NCI-H774 (cell line): ENCODE measurements around the gene SYCN.
"Not testable (repeated sequence)": the region's sequence is repeated elsewhere in the genome, so short reads cannot be mapped to it uniquely, and the experiment has no call there.

Source experiments
- DNase-seq: peaks from one replicate; lab custom pipeline; 2025; lab: John Stamatoyannopoulos, UW

Gene SYCN

DNA sequence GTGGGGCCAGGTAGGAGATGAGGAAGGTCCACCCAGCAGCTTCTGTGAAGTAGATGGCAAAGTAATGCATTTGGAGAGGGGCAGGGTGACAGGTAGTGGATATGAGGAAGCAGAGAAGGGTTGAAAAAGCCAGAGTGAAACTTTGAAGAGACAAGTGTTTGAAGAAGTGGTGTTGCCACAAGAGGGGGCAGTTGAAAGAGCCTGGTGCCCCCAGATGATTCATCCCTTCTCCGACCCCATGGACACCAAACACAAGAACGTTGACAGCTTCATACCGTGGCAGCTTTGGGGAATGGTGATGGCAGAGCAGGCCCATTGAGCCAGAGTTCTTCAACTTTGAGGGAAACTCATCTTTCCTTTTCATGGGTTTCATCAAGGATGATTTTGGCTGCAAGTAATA lies 20.8 kb upstream of the SYCN start:
- DNase-seq: no peak

- no peak for DNase-seq
These were observed 19.7 kb upstream of the SYCN start for GRCh38 chr19:39223703-39224279.

GRCh38 chr19:39219108-39219507 lies 15.0 kb upstream of the SYCN start:
- not testable (repeated sequence) for DNase-seq

- DNase-seq: no peak
These were observed 14.4 kb upstream of the SYCN start for GRCh38 chr19:39218230-39219007.

- DNase-seq: no peak
These were observed 13.0 kb upstream of the SYCN start for GRCh38 chr19:39217094-39217493.

- not testable (repeated sequence) for DNase-seq
These were observed 11.3 kb upstream of the SYCN start for GRCh38 chr19:39215323-39215722.

DNA sequence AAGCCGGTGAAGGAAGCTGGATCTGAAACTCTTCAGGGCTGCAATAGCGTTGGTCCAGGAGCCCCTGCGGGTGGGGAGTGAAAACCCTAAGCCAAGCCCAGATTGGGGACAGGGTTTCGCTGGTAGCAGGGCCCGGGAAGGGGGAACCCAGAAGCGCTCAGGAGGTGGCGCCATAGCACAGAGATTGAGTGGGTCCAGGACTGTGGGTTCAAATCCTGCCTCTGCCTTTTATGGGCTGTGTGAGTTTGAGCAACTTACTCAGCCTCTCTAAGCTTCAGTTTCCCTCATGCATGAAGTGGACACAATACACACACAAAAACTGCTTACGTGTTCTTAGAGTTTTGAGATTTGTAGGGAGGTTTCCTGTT lies 8.3 kb upstream of the SYCN start:
- peak; percentile 5 for DNase-seq

- DNase-seq: no peak
These were observed 7.8 kb upstream of the SYCN start for GRCh38 chr19:39211731-39212374.

DNA sequence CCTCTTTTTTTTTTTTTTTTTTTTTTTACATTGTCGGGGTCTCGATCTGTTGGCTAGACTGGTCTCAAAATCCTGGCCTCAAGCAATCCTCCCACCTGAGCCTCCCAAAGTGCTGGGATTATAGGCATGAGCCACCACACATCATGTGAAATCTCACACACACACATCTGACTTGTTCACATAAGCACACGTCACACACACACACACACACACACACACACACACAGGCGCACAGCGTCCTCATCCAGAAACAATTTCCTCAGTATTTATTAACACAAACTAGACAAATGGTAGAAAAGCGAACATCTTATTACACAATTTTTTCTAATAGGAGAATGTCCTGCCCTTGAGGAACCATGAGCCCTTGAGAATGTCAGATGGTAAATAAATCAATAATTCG lies 5.1 kb upstream of the SYCN start:
- no peak for DNase-seq

DNA sequence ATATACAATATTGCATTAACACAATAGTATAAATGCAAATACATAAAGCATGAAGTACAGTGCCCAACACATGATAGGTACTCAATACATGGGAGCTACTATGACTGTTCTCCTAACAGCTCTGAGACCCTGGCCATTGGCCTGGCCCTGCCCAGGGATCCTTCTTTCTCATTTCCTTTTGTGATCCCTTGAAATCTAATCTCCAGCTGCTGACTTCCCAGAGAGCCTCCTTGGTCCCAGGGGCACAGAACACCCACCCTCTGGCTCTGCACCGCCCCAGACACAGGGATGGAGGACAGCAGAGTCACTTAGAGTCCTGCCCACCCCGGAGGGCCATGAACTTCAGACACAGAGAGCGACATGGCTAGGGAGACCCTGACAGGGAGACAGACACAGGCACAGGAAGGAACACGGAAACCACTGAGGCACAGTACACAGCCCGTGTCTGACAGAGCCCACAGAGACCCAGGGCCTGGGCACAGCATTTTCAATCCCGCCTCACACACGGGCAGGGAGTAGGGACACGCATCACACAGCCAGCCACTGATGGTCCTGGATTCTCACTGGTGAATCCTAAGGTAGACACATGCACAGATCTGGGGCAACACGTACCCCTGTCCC lies 4.2 kb upstream of the SYCN start:
- no peak for DNase-seq

DNA sequence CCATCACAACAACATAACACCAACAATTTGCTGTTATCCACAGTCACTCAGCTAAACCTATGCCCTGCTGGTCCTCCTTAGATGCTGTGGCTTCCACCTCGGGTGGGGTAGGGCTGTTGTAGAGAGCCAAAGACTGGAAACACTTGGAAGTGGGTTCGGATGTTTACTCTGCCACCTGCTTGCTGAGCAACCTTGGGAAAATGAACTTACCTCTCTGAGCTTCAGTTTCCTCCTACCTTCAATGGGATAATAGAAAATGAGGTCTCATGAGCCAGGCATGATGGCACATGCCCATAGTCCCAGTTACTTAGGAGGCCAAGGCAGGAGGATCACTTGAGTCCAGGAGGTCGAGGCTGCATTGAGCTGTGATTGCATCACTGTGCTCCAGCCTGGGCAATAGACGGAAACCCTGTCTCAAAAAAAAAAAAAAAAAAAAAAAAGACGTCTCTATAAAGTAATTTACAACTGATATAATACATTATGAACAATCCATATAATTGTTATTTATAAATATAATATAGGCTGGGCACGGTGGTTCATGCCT lies 3.3 kb upstream of the SYCN start:
- DNase-seq: no peak

DNA sequence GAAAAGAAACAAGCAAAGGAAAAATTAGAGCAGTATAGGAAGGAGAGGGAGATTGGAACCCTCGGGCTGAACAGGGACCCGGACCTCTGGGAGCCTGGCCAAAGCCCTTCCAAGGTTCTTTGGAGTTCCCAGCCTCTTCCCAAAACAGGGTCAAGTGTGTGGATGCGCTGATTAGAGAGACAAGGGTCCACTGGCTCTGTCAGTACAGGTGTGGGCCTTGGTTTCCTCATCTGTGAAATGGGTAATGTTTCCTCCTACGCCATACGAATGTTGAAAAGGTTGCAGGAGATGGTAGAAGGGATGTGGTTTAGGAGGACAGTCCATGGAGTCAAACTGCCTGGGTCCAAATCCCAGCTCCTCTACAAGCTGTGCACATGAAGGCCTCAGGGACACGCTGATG lies 2.1 kb upstream of the SYCN start:
- DNase-seq: no peak

DNA sequence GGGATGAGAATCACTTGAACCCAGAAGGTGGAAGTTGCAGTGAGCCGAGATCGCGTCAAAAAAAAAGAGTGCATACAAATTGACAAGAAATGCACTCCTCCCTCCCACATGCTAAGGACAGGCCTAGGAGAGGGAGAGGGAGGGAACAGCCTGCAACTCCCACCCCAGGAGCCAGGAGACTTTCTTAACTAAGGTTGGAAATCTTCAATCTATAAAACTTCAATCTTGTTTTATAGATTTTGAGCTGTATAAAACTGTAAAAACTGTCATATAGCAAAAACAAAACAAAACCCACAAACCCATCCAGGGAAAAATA lies 1.3 kb upstream of the SYCN start:
- no peak for DNase-seq

- DNase-seq: no peak
These were observed 1.1 kb downstream of the SYCN start for GRCh38 chr19:39202998-39203355.

- DNase-seq: no peak
These were observed 3.3 kb downstream of the SYCN start for GRCh38 chr19:39200803-39201115.

- no peak for DNase-seq
These were observed 3.8 kb downstream of the SYCN start for GRCh38 chr19:39200066-39200802.

DNA sequence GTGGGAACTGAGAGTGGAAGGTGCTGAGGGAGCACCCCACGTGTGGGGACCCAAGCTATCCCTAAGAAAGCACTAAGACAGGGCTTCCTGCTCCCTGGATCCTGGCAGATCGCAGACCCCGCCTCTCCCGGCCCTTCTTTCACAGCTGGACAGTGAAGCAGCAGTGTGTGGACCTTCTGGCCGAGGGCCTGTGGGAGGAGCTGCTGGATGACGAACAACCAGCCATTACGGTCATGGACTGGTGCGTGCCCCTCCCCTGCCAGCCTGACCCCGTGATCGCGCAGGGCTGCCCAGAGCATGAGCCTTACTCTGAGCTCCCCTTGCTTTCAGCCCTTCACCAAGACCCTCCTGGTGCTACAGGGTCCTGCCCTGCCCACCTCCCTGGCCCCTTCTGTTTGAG lies 5.0 kb downstream of the SYCN start:
- peak; percentile 9 for DNase-seq

DNA sequence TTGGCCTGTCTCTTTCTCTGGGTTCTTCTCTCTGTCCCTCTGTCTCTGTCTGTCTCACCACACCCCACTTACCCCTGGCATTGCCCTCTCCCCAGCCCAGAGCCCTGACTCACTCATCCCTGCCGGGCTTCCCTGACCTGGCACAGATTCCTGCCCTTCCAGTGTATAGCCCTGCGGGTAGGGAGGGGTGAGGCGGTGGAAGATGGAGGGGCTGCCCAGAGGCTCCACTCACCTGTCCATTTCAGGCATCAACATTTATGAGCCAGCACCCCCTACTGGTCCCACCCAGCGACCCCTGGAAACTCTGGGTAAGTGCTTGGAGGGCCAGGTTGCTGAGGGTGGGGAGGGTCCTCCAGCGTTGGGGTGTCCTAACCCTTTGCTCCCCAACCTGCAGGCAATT lies 6.3 kb downstream of the SYCN start:
- no peak for DNase-seq

DNA sequence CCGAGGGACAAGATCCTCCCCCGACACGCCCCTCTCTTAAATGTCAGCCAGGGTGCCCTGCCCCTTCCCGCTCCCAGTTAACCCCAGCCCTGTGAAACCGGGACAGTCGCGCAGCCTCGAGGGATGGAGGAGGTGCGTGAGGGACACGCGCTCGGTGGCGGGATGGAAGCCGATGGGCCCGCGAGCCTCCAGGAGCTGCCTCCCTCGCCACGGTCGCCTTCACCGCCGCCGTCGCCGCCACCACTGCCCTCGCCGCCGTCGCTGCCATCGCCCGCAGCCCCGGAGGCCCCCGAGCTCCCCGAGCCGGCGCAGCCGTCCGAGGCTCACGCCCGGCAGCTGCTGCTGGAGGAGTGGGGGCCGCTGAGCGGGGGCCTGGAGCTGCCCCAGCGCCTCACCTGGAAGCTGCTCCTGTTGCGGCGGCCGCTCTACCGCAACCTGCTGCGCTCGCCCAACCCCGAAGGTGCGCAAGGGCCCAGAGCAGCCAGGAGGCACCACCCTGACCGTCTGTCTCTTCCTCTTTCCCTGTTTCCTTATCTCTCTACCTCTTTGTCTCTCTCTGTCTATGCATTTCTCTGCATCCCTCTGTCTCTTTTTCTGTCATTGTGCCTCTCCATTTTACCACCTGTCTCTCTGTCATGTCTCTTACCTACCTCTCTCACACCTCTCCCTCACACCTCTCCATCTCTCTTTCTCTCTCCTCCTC lies 7.1 kb downstream of the SYCN start, which contains the start of gene NCCRP1:
TSS of gene NCCRP1 (plus strand) at position 105 of the 703 bp plus-strand sequence. CDS start at position 124, 19 bp downstream.
- no peak for DNase-seq

GRCh38 chr19:39196320-39196719 lies 7.7 kb downstream of the SYCN start:
- DNase-seq: no peak

- DNase-seq: no peak
These were observed 8.3 kb downstream of the SYCN start for GRCh38 chr19:39195755-39196154.
